HG03159 (cell line): Measurements from ENCODE around the gene FNBP1.
"Not testable (repeated sequence)": the region's sequence is repeated elsewhere in the genome, so short reads cannot be mapped to it uniquely, and the experiment has no call there.

ENCODE experiments used
- ATAC-seq: cut with Tn5 transposase; IDR thresholded peaks from one replicate; pipeline ENCODE4 v1.9.1; 2021; ENCODE audit warnings: mild to moderate bottlenecking, moderate library complexity; ENCODE audit not compliant: unreplicated experiment

The FNBP1 gene

DNA sequence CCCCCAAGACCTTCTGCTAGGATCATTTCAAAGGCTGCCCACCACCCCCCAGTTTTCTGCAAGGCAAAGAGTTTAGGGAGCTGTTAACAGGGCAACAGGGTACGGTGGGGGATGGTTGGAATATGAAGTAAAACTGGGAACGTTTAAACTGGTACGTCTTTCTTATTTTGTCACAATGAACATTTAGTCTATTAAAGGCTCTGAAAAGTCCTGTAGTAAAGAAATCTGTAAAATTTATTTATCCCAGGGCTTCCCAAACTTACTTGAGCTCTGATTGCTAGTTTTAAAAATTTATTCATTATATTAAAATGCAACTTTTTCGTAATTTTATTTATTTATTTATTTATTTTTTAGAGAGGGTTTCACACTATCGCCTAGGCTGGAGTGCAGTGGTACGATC, 145.7 kb downstream of the FNBP1 start:
- no peak for ATAC-seq

DNA sequence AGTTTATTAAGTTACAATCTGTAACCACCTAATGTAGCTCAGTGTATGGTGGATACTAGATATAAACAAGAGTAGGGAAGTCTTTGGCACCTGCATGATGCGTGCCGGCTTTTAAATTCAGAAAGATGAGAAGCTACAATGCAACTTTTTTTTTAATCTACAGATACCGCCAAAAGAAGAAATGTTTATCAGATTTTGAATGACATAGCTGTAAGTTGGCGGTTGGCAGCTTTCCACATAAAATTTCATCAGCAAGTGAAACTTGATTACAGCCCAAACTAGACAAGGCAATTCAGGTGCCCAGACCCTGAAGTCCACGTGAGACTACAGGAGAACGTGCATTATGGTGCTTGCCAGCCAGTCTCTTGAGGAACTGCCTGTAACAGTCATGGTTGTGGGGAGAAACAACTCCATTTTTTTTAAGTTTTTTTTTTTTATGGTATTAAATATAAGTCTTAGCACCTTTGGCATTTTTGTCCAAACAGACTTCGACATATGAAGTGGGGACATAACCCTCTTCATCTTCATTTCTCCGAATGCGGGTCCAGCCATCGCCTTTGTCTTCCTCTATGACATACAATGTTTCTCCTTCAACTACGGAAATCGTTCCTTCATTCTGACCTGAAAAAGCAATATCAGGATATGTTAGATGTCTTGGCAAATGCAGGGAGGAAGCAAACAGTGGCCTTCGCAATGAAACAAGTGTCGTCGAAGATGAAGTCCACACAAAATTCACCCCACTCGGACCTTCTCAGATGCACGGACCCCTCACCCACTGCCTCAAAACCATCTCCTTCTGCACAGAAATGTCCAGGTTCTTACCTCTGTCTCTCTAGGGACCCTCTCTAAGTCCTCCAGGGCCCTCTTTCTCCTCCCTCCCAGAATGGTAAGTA, 147.4 kb downstream of the FNBP1 start:
- no peak for ATAC-seq

DNA sequence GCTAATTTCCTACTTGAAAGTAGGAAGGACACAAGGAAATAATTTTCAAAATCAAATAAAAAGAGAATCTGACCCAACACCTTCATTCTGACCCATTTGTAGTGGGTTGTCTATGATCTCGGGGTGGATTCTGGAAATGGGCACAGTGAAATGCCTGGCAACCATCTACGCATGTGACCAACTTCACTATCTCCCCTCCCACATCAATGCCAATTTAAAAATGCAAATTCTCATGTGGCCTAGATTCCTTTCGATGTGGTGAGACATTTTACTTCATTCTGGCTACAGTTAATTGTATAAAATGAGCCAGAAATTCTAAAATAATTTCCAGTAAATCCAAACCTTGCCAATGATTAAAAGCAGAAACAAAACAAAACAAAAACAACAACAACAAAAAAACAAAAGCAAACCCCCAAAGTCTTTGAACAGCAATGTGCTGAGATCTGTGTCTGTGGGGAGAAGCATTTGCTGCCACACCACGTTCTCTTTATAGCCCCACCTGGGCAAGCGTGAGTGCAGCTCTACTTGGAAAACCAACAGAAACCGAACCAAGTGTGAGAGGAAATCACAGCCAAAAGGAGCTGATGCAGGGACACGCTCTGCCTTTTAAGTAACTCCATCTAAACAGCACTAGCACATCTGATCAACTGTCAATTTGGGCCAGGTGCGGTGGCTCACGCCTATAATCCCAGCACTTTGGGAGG, 148.7 kb downstream of the FNBP1 start:
- no peak for ATAC-seq

DNA sequence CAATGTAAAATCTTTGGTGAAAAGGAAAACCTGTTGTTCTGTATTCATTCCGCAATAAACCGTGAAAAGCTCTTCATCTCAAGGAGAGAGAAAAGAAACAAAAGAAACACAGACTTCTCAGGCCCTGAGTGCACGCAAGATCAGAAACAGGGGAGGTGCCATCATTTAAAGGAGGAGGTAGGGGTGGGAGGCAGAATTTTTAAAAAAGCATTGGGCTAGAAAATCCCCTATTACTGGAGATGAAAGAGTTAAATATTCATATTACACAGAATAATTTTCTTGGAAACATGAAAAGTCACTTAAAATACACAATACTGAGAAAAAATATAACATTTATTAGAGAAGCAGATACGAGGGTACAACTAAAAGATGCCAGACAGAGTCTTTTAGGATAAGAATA, 151.4 kb downstream of the FNBP1 start:
- ATAC-seq, result no peak

DNA sequence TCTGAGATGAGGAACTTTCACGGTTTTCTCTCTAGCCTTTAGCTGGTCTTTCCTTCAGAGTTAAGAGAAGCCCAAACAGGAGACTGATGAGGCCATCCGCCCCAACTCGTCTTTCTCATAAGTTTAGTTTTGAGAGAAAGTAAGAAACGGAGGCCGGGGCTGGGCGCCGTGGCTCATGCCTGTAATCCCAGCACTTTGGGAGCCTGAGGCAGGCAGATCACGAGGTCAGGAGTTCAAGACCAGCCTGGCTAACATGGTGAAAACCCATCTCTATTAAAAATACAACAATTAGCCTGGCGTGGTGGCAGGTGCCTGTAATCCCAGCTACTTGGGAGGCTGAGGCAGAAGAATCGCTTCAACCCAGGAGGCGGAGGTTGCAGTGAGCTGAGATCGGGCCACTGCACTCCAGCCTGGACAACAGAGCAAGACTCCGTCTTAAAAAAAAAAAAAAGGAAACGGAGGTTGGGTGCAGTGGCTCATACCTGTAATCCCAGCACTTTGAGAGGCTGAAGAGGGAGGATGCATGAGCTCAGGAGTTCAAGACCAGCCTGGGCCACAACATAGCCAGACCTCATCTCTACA, 152.2 kb downstream of the FNBP1 start:
- not testable (repeated sequence) for ATAC-seq

DNA sequence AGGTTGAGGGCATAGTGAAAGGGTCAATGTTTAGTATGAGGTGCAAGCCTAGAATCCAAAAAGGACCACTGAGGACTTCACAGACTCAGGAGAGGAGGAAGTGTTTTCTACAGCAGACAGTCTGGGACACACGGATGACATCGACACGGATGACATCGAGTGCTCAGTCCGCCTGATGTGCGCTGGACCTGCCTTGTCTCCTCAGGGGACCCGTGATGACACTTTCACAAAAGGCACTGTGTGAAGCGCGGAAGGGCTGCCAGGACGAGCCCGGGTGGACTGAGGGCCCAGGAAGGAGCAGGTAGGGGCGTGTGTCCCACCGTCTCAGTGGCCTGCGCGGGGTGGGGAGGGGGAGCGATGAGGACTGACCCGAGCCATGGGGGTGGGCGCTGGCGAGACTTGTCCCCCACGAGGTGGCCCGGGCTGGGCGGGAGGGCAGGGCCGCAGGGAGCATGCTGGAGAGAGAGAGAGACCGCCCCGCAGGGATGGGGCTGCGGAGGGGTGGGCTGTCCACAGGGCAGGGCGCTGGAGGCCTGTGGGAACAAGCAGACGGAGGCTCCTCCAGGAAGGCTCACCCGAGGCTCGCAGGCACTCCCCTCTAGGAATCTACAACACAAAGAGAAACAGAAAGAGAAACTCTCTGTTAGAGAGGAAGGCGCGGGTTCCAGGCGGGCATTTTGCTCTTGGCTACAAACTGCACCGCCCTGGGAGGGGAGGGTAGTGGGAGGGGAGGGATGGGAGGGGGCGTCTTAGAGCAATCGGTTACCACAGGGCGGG, 152.9 kb downstream of the FNBP1 start:
- ATAC-seq, result no peak

DNA sequence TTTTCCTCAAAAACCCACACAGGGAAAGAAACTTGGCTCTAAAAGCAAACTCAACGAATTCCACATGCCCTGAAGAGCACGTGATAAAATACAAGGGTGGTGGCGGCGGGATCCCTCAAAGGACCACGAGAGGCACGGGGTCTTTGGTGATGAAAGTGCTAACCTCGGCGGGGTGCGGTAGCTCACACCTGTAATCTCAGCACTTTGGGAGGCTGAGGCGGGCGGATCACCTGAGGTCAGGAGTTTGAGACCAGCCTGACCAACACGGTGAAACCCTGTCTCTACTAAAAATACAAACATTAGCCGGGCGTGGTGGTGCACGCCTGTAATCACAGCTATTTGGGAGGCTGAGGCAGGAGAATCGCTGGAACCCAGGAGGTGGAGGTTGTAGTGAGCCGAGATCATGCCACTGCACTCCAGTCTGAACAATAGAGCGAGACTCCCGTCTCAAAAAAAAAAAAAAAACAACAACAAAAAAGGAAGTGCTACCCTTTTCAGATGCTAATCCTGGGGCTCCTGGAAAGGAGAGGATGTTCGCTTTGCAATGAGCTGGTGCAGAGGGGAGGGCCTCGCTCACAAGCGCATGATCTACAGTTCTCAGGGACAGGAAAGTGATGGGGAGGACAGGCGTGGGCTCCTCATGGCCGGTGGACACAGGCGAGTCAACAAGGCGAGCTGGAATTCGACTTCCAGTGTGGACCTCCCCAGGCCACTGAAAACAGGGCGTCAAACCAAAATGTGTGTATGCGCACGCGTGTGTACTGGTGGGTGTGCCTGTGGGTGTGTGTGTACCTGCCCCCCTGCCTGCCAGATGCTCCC, 153.7 kb downstream of the FNBP1 start:
- ATAC-seq, result no peak

DNA sequence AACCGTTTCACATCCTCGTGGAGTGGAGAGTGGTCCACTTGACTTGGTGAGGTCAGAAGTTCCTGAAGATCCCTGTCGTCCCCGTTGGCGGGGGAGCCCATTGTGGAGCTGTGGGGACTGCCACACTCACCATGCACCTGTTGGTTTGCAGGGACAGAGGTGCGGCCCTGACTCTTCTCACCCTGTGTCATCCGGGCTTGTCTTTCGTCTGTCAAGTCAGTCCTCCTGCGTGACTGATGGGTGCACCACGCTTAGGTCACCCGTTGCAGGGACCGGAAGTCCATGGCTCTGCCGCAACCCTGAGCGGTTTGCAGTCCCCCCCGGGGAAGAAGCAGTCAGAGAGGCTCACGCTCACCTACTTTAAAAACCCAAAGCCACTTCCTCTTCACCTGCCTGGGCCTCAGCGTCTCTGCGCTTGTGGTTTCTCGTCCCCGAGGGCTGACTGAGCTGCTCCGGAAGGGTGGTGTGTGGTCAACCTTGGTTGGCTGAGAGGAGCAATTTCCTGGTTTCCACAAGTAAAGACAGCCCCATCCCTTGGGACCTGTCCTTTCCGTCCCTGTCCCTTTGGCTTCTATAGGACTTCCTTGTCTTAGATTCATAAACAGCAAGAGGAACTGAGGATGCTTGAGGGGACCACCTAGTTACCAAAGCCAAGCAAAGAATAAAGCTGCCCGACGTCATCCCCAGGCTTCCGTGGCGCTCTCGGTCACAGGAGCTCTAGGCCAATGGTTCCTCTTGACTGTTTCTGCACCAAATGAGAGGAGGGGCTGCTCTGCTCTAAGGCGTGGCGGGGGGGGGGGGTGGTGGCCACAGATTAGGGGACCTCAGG, 154.5 kb downstream of the FNBP1 start:
- ATAC-seq, result peak; percentile 50

DNA sequence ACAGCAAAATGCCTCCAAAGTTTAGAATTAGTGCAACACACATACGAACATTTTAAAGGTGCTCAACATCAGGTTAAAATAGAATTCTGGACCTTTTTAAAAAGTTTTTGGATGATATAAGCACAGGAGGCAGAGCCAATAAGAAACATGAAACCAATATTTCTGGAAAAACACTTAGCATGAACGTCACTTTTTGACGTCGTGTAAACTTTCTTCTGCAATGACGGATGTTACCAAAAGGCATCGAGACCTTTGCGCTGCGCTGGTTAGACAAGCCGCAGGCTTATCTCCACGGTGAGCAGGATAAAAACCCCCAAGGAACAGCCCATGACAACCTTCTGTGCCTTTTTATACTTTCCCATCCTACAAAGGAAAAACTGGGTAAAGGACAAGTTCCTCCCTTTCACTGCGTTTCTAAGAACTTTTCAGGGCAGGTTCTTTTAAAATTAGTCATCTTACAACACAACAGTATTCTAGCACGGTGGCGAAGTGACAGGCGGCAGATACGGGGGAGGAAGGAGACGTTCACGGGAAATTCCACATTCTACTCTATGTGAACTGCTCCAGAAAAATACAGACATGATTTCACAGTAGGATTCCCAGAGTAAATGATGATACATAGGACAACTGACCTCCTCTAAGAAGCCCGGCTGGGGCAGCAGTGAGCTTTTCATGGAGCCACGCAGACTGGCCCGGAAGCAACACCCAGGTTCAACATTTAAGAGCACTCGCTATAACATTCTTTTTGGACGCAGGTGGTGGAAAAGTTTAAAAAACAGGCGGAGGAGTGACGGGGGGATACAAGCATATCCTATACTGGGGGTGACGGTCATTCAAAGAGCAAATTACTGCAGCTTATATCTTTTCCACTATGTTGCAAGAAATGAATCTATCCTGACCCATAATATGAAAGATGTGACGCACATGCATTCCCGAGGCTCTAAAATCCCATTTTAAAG, 155.4 kb downstream of the FNBP1 start:
- no peak for ATAC-seq

DNA sequence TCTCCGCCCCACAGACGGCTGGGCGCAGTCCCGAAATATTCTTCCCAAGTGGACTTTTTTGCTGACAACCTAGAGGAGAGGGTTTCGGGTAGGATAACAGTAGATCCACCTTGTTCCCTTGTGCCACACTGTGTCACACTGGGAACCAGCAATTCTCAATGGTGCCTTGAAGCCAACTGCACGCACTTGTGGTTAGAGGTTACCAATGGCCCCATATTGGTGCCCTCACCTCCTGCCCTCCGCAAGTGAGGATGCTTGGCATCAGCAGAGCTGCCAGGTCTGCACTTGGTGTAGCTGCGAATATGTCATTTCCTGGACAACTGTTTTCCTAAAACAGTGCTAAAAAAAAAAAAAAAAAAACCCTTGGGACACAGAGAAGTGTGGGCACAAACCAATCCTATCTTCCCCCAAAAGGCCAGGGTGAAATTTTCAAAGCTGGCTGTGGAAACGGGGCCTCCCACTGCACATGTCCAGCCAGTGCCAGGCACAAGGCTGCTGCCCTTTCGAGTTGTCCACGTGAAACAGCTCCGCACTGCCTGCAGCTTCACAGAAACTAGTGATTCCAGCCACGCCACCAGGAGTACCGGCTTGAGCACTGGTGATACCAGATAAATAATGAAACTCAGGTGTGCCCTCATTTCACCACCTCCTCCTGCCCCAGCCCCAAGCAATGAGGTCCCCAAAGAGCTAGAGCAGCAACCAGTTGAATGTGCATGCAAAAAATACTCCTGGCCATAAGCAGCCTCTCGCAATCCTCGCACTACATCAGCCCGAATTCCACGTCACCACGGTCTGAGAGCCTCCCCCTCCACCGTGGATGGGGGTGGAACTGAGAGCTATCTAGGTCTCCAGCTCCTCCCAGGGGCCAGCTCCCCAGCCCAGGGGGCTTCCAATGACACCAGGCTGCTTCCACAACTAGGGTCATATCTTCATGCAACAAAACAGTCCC, 156.5 kb downstream of the FNBP1 start:
- ATAC-seq, result no peak

DNA sequence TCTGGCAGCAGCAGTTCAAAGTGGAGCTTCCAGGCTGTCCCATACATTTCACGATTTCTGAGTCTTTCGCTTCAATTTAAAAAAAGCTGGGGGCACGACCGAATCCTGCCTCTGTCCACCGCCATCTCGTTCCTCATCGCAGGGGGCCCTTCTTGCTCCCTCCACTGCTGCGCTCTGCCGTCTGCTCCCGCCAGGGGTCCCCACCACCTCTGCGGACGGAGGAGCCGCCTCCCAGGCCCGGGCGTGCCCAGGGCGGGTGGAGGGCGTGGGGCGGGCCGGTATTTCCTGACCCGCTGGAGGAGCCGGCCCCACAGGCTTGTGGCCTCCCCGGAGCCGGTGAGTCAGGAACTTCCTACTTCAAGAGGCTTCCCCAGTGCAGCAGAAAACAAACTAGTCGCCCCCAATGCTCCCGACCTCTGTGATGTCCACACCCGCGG, 157.3 kb downstream of the FNBP1 start:
- ATAC-seq, result peak; percentile 27

DNA sequence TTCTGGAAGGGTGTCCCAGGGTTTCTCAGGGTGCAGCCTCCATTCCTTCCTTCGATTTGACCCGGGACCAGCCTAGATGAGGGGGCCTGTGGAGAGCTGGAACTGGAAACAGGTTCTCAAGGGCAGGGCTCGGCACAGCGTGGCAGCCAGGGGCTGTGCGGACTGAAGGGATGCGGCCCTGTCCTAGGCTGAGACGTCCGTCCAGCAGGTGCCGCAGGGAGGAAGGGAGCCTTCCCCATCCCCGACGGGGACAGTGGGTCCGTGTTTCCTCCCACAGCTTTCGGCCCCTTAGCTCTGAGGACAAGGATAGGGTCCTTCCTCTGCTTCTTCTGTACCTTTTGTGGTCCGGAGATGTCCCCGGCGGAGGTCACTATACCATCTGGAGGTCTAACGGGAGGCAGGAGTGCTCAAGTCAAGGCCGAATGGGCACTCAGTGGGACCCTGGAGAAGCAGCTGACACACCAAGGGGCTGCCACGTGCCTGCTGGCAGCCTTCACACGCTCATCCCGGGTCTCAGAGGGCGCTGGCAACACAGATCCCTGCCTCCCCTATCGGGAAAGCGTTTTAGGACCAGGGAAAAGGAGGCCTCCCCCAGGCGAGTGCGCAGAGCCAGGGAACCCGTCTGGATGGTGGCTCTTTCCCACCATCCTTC, 157.8 kb downstream of the FNBP1 start:
- ATAC-seq, result no peak

DNA sequence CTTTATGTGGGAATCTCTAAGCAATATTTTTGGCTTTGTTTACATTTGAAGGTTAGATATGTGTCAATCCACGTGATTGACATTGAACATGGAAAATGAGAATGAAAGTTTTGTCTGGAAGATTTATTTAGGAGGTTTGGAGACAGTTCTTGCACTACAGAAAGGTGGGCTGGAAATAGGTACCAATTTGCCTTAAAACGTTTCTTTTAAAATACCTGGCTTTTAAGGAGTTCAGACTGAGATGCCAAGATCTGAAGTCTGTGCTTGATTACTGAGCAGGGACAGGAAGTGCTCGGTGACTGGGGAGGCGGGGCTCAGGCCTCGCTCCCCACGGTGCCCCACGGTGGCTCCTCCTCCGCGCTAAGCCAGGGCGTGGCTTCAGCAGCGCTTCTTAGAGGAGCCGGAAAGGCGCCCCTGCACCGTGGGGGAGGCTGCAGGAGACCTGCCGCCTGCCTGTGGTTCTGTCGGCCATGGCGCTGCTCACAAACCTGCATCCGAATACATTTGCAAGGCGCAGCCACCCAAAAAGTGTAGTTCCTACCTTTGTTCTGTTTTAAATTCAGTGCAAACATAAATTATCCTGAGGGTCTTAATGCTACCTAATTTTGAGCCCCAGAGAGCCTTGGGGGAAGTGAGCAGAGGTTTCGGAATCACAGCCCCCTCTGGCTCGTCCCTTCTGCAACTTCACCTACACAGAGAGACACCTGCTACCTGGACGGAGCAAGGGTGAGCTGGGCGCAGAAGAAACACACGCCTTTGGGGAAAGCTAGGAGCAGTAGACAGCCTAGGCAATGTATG, 158.6 kb downstream of the FNBP1 start:
- peak; percentile 44 for ATAC-seq

DNA sequence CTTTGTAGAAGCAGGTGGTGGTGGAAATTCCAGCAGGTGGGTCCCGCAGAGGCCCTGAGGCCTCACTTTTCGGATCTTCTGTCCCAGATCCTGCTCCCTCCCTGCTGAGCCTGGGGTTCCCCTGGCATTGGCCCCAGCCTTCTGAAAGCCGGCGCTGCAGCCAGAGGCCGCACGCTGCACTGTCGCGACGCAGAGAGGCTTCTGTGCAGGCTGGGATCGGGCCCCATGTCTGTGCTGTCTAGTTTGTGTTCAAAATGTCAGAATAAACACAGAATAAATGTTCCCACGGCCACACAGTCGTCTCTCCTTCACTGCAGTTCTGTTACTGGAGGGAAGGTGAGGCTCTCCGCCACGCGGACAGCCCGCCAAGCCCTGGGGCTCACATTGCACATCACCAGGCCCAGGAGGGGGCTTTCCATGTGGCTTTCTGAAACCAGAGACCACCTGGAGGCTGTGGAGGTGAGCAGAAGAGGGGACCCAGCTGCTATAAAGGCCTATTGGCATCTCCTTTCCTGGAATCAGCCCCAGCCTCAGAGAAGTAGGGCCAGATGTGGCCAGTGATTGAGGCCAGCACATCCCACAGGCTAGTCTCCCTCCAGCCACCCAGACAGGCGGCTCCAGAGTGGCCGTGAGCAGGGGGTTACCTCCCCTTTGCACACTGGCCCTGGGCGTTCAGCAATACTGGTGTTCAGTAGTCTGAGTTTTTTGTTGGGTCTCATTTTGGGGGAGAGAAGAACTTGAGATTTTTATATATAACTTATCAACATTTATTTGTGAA, 161.3 kb downstream of the FNBP1 start:
- no peak for ATAC-seq
